ENCODE data around the gene TOR1AIP1.

GRCh38 chr1:179929955-179930798 is 48.1 kb downstream of the TOR1AIP1 start:
- TF ChIP-seq CTCF (IDR thresholded peaks at IDR 0.05) (no peak), POLR2A (IDR thresholded peaks at IDR 0.05) (no peak)

All from testis (tissue), 2 donors.